H9 (cell line): Measurements from ENCODE around the gene TSC22D1. TPM values are rescaled to one million over a fixed set of nuclear protein-coding genes. Genes with fewer than 3 reads are reported as not detected.
A peak's percentile ranks its signal among the peaks of the same experiment; 100 is the strongest.

ENCODE experiments used
- DNase-seq: peaks from one replicate; pipeline ENCODE4 v3.0.0-alpha.2; 2017
- H2AFZ ChIP-seq: one replicate; pipeline ENCODE4 v1.6.1; 2013; ENCODE audit warnings: mild to moderate bottlenecking, low read length, control low read depth, moderate library complexity
- H2AK5ac ChIP-seq: 2 replicates; pipeline ENCODE4 v1.6.1; 2013; ENCODE audit warnings: low read length, control low read depth, mixed read lengths; ENCODE audit not compliant: insufficient read length
- H2BK120ac ChIP-seq: one replicate; pipeline ENCODE4 v1.6.1; 2013; ENCODE audit warnings: low read depth, mild to moderate bottlenecking, low read length, control low read depth, inconsistent platforms; ENCODE audit not compliant: poor library complexity, severe bottlenecking
- H2BK12ac ChIP-seq: 2 replicates; pipeline ENCODE4 v1.6.1; 2013; ENCODE audit warnings: low read length, control low read depth, mixed read lengths, low read depth; ENCODE audit not compliant: insufficient read length
- H2BK15ac ChIP-seq: 2 replicates; pipeline ENCODE4 v1.6.1; 2013; ENCODE audit warnings: low read depth, low read length, control low read depth
- H2BK20ac ChIP-seq: one replicate; pipeline ENCODE4 v1.6.1; 2013; ENCODE audit warnings: low read depth, mild to moderate bottlenecking, low read length, control low read depth, inconsistent platforms; ENCODE audit not compliant: poor library complexity, severe bottlenecking
- H2BK5ac ChIP-seq: 2 replicates; pipeline ENCODE4 v1.6.1; 2013; ENCODE audit warnings: low read length, control low read depth, mixed read lengths; ENCODE audit not compliant: insufficient read length
- H3K14ac ChIP-seq: 2 replicates; pipeline ENCODE4 v1.6.1; 2013; ENCODE audit warnings: low read length, control low read depth; ENCODE audit not compliant: insufficient read depth
- H3K18ac ChIP-seq: 2 replicates; pipeline ENCODE4 v1.6.1; 2013; ENCODE audit warnings: low read depth, mild to moderate bottlenecking, mixed read lengths, low read length, control low read depth; ENCODE audit not compliant: insufficient read length
- H3K23ac ChIP-seq: 2 replicates; pipeline ENCODE4 v1.6.1; 2013; ENCODE audit warnings: low read length, control low read depth, mixed read lengths, low read depth; ENCODE audit not compliant: insufficient read length
- H3K23me2 ChIP-seq: 2 replicates; pipeline ENCODE4 v1.6.1; 2013; ENCODE audit warnings: low read depth, mild to moderate bottlenecking, mixed read lengths, low read length, control low read depth; ENCODE audit not compliant: insufficient read length, poor library complexity, severe bottlenecking
- H3K27ac ChIP-seq: 2 replicates; pipeline ENCODE4 v1.5.1; 2013; ENCODE audit warnings: low read length, control low read depth, mixed read lengths, low read depth; ENCODE audit not compliant: insufficient read length
- H3K27me3 ChIP-seq: 2 replicates; pipeline ENCODE4 v1.6.1; 2013; ENCODE audit warnings: low read length, control low read depth, inconsistent platforms; ENCODE audit not compliant: insufficient read depth
- H3K4ac ChIP-seq: 2 replicates; pipeline ENCODE4 v1.6.1; 2013; ENCODE audit warnings: low read depth, mild to moderate bottlenecking, control low read depth, inconsistent platforms, low read length, moderate library complexity
- H3K4me1 ChIP-seq: 2 replicates; pipeline ENCODE4 v1.6.1; 2013; ENCODE audit warnings: low read length, control low read depth, inconsistent platforms; ENCODE audit not compliant: insufficient read depth
- H3K4me2 ChIP-seq: 2 replicates; pipeline ENCODE4 v1.6.1; 2013; ENCODE audit warnings: low read length, control low read depth, mixed read lengths; ENCODE audit not compliant: insufficient read length, insufficient read depth
- H3K56ac ChIP-seq: 2 replicates; pipeline ENCODE4 v1.6.1; 2013; ENCODE audit warnings: low read depth, mild to moderate bottlenecking, mixed read lengths, low read length, control low read depth; ENCODE audit not compliant: insufficient read length
- H3K79me1 ChIP-seq: 2 replicates; pipeline ENCODE4 v1.6.1; 2013; ENCODE audit warnings: low read depth, mild to moderate bottlenecking, moderate library complexity, low read length, control low read depth, inconsistent platforms; ENCODE audit not compliant: insufficient read depth, poor library complexity, severe bottlenecking
- H3K79me2 ChIP-seq: 2 replicates; pipeline ENCODE4 v1.6.1; 2013; ENCODE audit warnings: low read length, control low read depth, inconsistent platforms; ENCODE audit not compliant: insufficient read depth
- H3K9ac ChIP-seq: 2 replicates; pipeline ENCODE4 v1.6.1; 2013; ENCODE audit warnings: low read length, control low read depth, mixed read lengths; ENCODE audit not compliant: insufficient read length; ENCODE audit errors: extremely low read depth
- H3K9me3 ChIP-seq: one replicate; pipeline ENCODE4 v1.6.1; 2013; ENCODE audit warnings: low read depth, low read length, inconsistent platforms; ENCODE audit not compliant: control insufficient read depth
- H3T11ph ChIP-seq: one replicate; pipeline ENCODE4 v1.6.1; 2013; ENCODE audit warnings: mild to moderate bottlenecking, low read length, control low read depth, inconsistent platforms
- H4K20me1 ChIP-seq: one replicate; pipeline ENCODE4 v1.6.1; 2013; ENCODE audit not compliant: control insufficient read depth, insufficient read length, insufficient read depth
- H4K5ac ChIP-seq: 2 replicates; pipeline ENCODE4 v1.6.1; 2013; ENCODE audit warnings: low read depth, mild to moderate bottlenecking, mixed read lengths, low read length, control low read depth; ENCODE audit not compliant: insufficient read length
- H4K8ac ChIP-seq: replicated peaks from 2 replicates; pipeline ENCODE4 v1.6.1; 2013; ENCODE audit warnings: low read length, control low read depth, mixed read lengths, low read depth; ENCODE audit not compliant: insufficient read length
- H4K91ac ChIP-seq: 2 replicates; pipeline ENCODE4 v1.6.1; 2013; ENCODE audit warnings: low read depth, mild to moderate bottlenecking, moderate library complexity, mixed read lengths, low read length, control low read depth; ENCODE audit not compliant: insufficient read length
- H3K27ac Mint-ChIP-seq, 3 experiments: 2 replicates in 2 of 3; 3 replicates in 1 of 3; pipeline ENCODE4 v1.8.0; 2020 to 2021; ENCODE audit warnings: mixed read lengths in 3 of 3, mild to moderate bottlenecking in 1 of 3, moderate library complexity in 1 of 3
- H3K27me3 Mint-ChIP-seq: 2 replicates; pipeline ENCODE4 v1.8.0; 2021; ENCODE audit warnings: low read depth, mild to moderate bottlenecking, moderate library complexity, mixed read lengths
- H3K36me3 Mint-ChIP-seq, 3 experiments: 2 replicates in 2 of 3; 3 replicates in 1 of 3; pipeline ENCODE4 v1.8.0; 2020 to 2021; ENCODE audit warnings: low read depth in 3 of 3, mixed read lengths in 3 of 3; ENCODE audit not compliant: insufficient read depth in 1 of 3
- H3K4me1 Mint-ChIP-seq, 2 experiments: 2 replicates each; pipeline ENCODE4 v1.8.0; 2020; ENCODE audit warnings: mixed read lengths in 2 of 2
- H3K4me3 Mint-ChIP-seq, 2 experiments: 2 replicates in 1 of 2; 3 replicates in 1 of 2; pipeline ENCODE4 v1.8.0; 2020 to 2021; ENCODE audit warnings: mild to moderate bottlenecking in 2 of 2, mixed read lengths in 2 of 2, moderate library complexity in 1 of 2
- H3K9me3 Mint-ChIP-seq, 2 experiments: 2 replicates in 1 of 2; 3 replicates in 1 of 2; pipeline ENCODE4 v1.8.0; 2020; ENCODE audit warnings: mild to moderate bottlenecking in 2 of 2, mixed read lengths in 2 of 2, moderate library complexity in 1 of 2
- WGBS: extraction: QIAGEN DNeasy Blood & Tissue Kit; methylation state at CpG from one replicate; pipeline ENCODE4 v1.1.7; 2013; ENCODE audit warnings: missing lambda C conversion rate, low lambda C conversion rate, mixed read lengths; ENCODE audit not compliant: insufficient read length; ENCODE audit errors: extremely low coverage; 5-methylcytosine and 5-hydroxymethylcytosine counted together
- total RNA-seq: library from RNA; stranded (reverse); gene quantifications from 2 replicates; pipeline ENCODE4 v1.2.1, GENCODE V29; 2021
- TF ChIP-seq, protein P1 (sequence below): fragments of 200-600 bp; sonication (generic); conservative IDR thresholded peaks from 3 replicates; pipeline ENCODE4 v1.8.0; 2021; ENCODE audit warnings: antibody characterized with exemption, mild to moderate bottlenecking

TSC22D1 gene
- total RNA-seq, 1 experiment from 2014 or later = 76.7 TPM

GRCh38 chr13:44410328-44410859, 165.7 kb downstream of the TSC22D1 start:
- no peak overlapping the region for H3K14ac ChIP-seq
- H3K27me3 ChIP-seq = no peaks in the 10 kb centered on the region
- Mint-ChIP-seq H3K27me3 (peaks cover 20% of the 10 kb centered on the region), H3K36me3 (peaks cover 0 to 5% (median 0%) of the 10 kb centered on the region in 3 experiments; a peak in 1 of 7 replicates), H3K4me1 (peaks cover 34 to 43% of the 10 kb centered on the region in 2 experiments), H3K9me3 (peaks cover 0 to 3% of the 10 kb centered on the region in 2 experiments; a peak in 1 of 5 replicates), H3K27ac (no peak overlapping the region), H3K4me3 (peak overlapping the region in 1 of 2 experiments; percentile 18; a peak in 1 of 5 replicates)
- TF ChIP-seq, protein P1, sequence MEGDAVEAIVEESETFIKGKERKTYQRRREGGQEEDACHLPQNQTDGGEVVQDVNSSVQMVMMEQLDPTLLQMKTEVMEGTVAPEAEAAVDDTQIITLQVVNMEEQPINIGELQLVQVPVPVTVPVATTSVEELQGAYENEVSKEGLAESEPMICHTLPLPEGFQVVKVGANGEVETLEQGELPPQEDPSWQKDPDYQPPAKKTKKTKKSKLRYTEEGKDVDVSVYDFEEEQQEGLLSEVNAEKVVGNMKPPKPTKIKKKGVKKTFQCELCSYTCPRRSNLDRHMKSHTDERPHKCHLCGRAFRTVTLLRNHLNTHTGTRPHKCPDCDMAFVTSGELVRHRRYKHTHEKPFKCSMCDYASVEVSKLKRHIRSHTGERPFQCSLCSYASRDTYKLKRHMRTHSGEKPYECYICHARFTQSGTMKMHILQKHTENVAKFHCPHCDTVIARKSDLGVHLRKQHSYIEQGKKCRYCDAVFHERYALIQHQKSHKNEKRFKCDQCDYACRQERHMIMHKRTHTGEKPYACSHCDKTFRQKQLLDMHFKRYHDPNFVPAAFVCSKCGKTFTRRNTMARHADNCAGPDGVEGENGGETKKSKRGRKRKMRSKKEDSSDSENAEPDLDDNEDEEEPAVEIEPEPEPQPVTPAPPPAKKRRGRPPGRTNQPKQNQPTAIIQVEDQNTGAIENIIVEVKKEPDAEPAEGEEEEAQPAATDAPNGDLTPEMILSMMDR = no peak; the same call in 2 of the 3 replicates
- H2BK120ac ChIP-seq = no peak overlapping the region
- no peak overlapping the region for H3K9ac ChIP-seq
- no peak overlapping the region for H4K91ac ChIP-seq
- no peak overlapping the region for H3K18ac ChIP-seq
- no CpG with 5 or more reads among the region's 6 CpGs for WGBS
- H2BK12ac ChIP-seq = no peak overlapping the region
- no peak overlapping the region for H3K4ac ChIP-seq
- peaks cover 3% of the 10 kb centered on the region for H3K23me2 ChIP-seq
- no peak overlapping the region for H2BK15ac ChIP-seq
- H4K8ac ChIP-seq = no peak overlapping the region
- H3K9me3 ChIP-seq = no peaks in the 10 kb centered on the region
- peaks cover 2% of the 10 kb centered on the region; the same call in 1 of the 2 replicates for H3K4me1 ChIP-seq
- H2BK5ac ChIP-seq = no peak overlapping the region
- no peak overlapping the region for H3K4me2 ChIP-seq
- H3K27ac ChIP-seq = no peak overlapping the region
- H2AK5ac ChIP-seq = no peak overlapping the region
- no peak overlapping the region for H4K5ac ChIP-seq
- H3K23ac ChIP-seq = no peak overlapping the region
- no peak overlapping the region for H2BK20ac ChIP-seq
- no peak for DNase-seq
- no peak overlapping the region for H3T11ph ChIP-seq
- no peaks in the 10 kb centered on the region for H3K79me2 ChIP-seq
- no peak overlapping the region for H3K56ac ChIP-seq
- H4K20me1 ChIP-seq = no peaks in the 10 kb centered on the region
- no peak overlapping the region for H2AFZ ChIP-seq
- H3K79me1 ChIP-seq = no peaks in the 10 kb centered on the region
